ENCODE data around the gene TAP1.
"Not testable (repeated sequence)": the region's sequence is repeated elsewhere in the genome, so short reads cannot be mapped to it uniquely, and the experiment has no call there.

Gene TAP1

DNA sequence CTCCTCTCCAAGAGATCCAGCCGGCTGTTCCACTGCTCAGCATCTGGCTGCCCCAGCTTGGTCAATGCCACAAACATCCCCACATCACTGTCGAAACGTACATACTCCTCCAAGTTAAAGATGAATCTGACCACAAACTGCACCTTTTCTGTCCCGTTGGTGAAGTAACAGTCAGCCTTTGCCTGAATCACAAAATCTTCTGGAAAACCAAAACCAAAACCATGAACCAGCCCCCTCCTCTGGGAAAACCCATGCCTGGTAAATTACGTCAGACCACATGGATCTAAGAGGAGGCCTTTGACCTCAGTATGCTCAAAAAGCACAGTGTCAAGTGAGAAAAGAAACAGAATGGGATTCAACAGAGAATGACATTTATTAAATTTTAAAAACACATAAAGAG is 38.4 kb downstream of the TAP1 start:
- no peak for TF ChIP-seq CTCF (IDR thresholded peaks at IDR 0.05; ENCODE audit: low read depth, low read length)
- DNase-seq (ENCODE audit: extremely low read depth, low read depth) = no peak

- TF ChIP-seq CTCF (IDR thresholded peaks at IDR 0.05; ENCODE audit: low read depth, low read length) = no peak
- DNase-seq (ENCODE audit: extremely low read depth, low read depth) = no peak
Observed at GRCh38 chr6:32814145-32814544, 39.4 kb downstream of the TAP1 start.

DNA sequence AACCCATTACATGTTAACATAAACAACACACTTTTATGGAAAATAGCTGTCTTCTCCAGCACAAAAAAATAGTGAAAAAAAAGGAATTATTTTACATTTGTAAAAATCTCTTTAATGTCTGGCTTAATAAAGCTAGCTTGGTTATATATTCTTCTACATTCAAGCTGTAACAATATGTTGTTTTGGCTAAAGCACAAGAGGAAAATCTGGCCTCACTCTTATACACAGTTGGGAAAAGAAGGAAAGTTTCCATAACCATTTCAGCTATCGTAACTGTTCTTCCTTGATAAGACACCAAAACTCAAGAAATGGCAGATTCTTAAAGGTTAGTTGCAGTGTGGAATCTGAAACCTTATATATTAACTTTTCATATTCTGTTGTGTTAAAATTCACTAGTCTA is 44.3 kb downstream of the TAP1 start:
- no peak for DNase-seq (ENCODE audit: extremely low read depth, low read depth)
- no peak for TF ChIP-seq CTCF (IDR thresholded peaks at IDR 0.05; ENCODE audit: low read depth, low read length)

DNA sequence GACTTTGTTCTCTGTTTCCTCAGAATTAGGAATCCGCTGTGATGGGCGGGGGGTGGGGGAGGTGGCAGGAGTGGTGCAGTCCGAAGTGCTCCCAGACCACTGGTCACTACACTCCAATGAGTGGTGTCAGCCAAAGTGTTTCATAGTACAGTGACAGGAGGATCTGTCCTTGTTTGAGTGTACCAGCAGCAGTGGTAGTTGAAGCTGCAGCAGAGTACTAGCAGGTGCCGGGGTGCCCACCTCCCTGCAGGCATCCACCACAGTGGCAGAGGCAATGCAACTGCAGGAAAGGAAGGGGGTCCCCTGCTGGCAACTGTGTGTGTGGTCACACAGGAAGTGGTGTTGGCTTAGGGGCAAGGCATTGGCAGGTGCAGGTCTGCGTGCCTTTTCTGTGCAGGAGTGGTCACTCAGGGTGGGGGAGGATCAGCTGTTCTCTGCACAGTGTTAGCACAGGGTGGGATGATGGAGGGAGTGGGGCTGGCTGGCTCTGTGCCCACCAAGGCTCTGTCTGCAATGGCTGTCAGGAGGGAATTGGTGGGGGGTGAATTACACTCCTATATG is 46.4 kb downstream of the TAP1 start:
- no peak for DNase-seq (ENCODE audit: extremely low read depth, low read depth)
- no peak for TF ChIP-seq CTCF (IDR thresholded peaks at IDR 0.05; ENCODE audit: low read depth, low read length)

DNA sequence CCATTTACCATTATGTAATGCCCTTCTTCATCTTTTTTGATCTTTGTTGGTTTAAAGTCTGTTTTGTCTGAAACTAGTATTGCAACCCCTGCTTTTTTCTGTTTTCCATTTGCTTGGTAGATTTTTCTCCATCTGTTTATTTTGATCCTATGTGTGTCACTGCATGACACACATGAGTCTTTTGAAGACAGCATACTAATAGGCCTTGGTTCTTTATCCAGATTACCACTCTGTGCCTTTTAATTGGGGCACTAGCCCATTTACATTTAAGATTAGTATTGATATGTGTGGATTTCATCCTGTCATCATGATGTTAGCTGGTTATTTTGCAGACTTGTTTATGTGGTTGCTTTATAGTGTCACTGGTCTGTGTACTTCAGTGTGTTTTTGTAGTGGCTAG is 48.1 kb downstream of the TAP1 start:
- DNase-seq (ENCODE audit: extremely low read depth, low read depth) = not testable (repeated sequence)

- DNase-seq (ENCODE audit: extremely low read depth, low read depth) = no peak
- no peak for TF ChIP-seq CTCF (IDR thresholded peaks at IDR 0.05; ENCODE audit: low read depth, low read length)
Observed at GRCh38 chr6:32803416-32803815, 50.1 kb downstream of the TAP1 start.

DNA sequence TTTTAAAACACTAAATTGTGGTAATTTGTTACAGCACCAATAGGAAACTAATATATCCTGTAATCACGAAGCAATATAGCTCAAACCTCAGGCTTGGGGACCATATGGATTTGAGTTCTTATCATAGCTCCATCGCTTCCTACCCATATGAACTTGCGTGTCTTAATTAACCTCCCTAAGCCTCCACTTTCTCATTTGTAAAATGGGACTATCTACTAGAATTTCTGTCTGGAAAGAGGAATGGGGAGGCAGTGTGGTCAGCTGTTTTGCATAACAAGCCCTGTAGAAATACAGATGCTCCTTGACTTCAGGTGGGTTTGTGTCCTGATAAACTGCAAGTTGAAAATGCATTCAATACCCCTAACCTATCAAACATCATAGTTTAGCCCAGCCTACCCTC is 53.8 kb downstream of the TAP1 start:
- no peak for TF ChIP-seq CTCF (IDR thresholded peaks at IDR 0.05; ENCODE audit: low read depth, low read length)
- no peak for DNase-seq (ENCODE audit: extremely low read depth, low read depth)

GRCh38 chr6:32799168-32799567 is 54.3 kb downstream of the TAP1 start:
- no peak for DNase-seq (ENCODE audit: extremely low read depth, low read depth)
- no peak for TF ChIP-seq CTCF (IDR thresholded peaks at IDR 0.05; ENCODE audit: low read depth, low read length)

All from AG09319 (cell line).